Measurements from ENCODE around the gene PYURF.
A peak's percentile ranks its signal among the peaks of the same experiment; 100 is the strongest.

The PYURF gene

GRCh38 chr4:88523325-88524129, at the start of gene PYURF:
Gene PYURF (minus strand): TSS chr4:88523776. CDS start chr4:88523700, 76 bp downstream.
- DNase-seq: peak; percentile 89

- no peak for DNase-seq
These were observed 46.4 kb upstream of the PYURF start for GRCh38 chr4:88570001-88570400.

- DNase-seq: no peak
These were observed 44.0 kb upstream of the PYURF start for GRCh38 chr4:88567591-88567990.

- no peak for DNase-seq
These were observed 26.2 kb upstream of the PYURF start for GRCh38 chr4:88549815-88550214.

GRCh38 chr4:88539322-88540068, 15.9 kb upstream of the PYURF start:
- peak; percentile 11 for DNase-seq

GRCh38 chr4:88537709-88538108, 14.1 kb upstream of the PYURF start:
- no peak for DNase-seq

- no peak for DNase-seq
These were observed 11.6 kb upstream of the PYURF start for GRCh38 chr4:88535090-88535755.

GRCh38 chr4:88533937-88534750, 10.6 kb upstream of the PYURF start:
- DNase-seq: no peak

GRCh38 chr4:88533088-88533790, 9.7 kb upstream of the PYURF start:
- DNase-seq: no peak

- no peak for DNase-seq
These were observed 8.0 kb upstream of the PYURF start for GRCh38 chr4:88531549-88531948.

- DNase-seq: no peak
These were observed 5.3 kb upstream of the PYURF start for GRCh38 chr4:88528861-88529260.

- DNase-seq: no peak
These were observed 4.2 kb upstream of the PYURF start for GRCh38 chr4:88527787-88528186.

- peak; percentile 15 for DNase-seq
These were observed 2.7 kb upstream of the PYURF start for GRCh38 chr4:88526221-88526815.

- DNase-seq: no peak
These were observed 595 bp upstream of the PYURF start for GRCh38 chr4:88524171-88524570.

GRCh38 chr4:88522702-88523324, 763 bp downstream of the PYURF start:
- peak; percentile 35 for DNase-seq

GRCh38 chr4:88518911-88519310, 4.7 kb downstream of the PYURF start:
- DNase-seq: no peak

GRCh38 chr4:88517825-88518224, 5.8 kb downstream of the PYURF start:
- DNase-seq: peak; percentile 11

- no peak for DNase-seq
These were observed 6.8 kb downstream of the PYURF start for GRCh38 chr4:88516746-88517145.

- DNase-seq: no peak
These were observed 8.7 kb downstream of the PYURF start for GRCh38 chr4:88514557-88515511.

GRCh38 chr4:88511236-88511635, 12.3 kb downstream of the PYURF start:
- DNase-seq: no peak
